ENCODE data around the gene SLC22A23. TPM values are rescaled to one million over a fixed set of nuclear protein-coding genes. Genes with fewer than 3 reads are reported as not detected.

The SLC22A23 gene
- total RNA-seq, 2 experiments from 2014 or later = not detected

DNA sequence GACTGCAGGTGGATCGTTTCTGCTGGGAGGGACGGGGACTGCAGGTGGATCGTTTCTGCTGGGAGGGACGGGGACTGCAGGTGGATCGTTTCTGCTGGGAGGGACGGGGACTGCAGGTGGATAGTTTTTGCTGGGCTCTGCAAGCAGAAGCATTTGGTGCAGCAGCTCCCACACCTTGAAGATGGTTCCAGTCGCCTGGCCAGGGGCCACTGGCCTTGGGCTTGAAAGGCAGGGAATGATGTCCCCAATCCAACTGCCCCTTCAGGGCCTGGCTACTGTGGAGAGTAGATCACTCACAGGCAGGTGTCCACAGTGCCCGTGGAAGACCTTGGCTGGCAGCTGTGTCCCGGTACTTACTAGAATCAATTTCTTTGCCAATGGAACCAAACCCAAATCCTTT is 129.9 kb downstream of the SLC22A23 start:
- no peak overlapping the region for H3K4me2 ChIP-seq (ENCODE audit: low read length)
- DNase-seq (ENCODE audit: low spot score) = no peak
- H3K36me3 ChIP-seq (ENCODE audit: insufficient read depth, low read length) = no peaks in the 10 kb centered on the region
- BruUV-seq (replicated peaks) = no TSS peak
- no peaks in the 10 kb centered on the region for H4K20me1 ChIP-seq (ENCODE audit: insufficient read depth, low read length)
- no peak overlapping the region for H2AFZ ChIP-seq (ENCODE audit: low read length)
- H3K4me3 ChIP-seq (ENCODE audit: low read depth, low read length, poor library complexity, severe bottlenecking) = no peak overlapping the region
- no peak overlapping the region for H3K27ac ChIP-seq (ENCODE audit: low read depth, low read length, poor library complexity, severe bottlenecking)
- intact Hi-C loops (cut with micrococcal nuclease; ENCODE audit: unreplicated experiment) = no loop called here
- no peaks in the 10 kb centered on the region for H3K9me3 ChIP-seq (ENCODE audit: low read length)
- TF ChIP-seq EZH2phosphoT487 (IDR thresholded peaks at IDR 0.05; ENCODE audit: borderline replicate concordance, low read depth, low read length) = no peak
- TF ChIP-seq, protein P1, sequence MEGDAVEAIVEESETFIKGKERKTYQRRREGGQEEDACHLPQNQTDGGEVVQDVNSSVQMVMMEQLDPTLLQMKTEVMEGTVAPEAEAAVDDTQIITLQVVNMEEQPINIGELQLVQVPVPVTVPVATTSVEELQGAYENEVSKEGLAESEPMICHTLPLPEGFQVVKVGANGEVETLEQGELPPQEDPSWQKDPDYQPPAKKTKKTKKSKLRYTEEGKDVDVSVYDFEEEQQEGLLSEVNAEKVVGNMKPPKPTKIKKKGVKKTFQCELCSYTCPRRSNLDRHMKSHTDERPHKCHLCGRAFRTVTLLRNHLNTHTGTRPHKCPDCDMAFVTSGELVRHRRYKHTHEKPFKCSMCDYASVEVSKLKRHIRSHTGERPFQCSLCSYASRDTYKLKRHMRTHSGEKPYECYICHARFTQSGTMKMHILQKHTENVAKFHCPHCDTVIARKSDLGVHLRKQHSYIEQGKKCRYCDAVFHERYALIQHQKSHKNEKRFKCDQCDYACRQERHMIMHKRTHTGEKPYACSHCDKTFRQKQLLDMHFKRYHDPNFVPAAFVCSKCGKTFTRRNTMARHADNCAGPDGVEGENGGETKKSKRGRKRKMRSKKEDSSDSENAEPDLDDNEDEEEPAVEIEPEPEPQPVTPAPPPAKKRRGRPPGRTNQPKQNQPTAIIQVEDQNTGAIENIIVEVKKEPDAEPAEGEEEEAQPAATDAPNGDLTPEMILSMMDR (conservative IDR thresholded peaks at IDR 0.05; ENCODE audit: low read length) = no peak
- ChIA-PET CTCF (ENCODE audit: unreplicated experiment) (no interaction called here), POLR2A (interaction anchor here (0.6 kb wide), 1 partner anchor 515 kb away, joined by 3 read pairs; no protein-coding TSS in a partner anchor)
- no peaks in the 10 kb centered on the region for H3K4me1 ChIP-seq (ENCODE audit: insufficient read depth, low read length, poor library complexity, severe bottlenecking)
- H3K9me2 ChIP-seq (ENCODE audit: insufficient read depth, low read length) = no peaks in the 10 kb centered on the region
- no peaks in the 10 kb centered on the region for H3K79me2 ChIP-seq (ENCODE audit: insufficient read depth, low read depth, low read length)

DNA sequence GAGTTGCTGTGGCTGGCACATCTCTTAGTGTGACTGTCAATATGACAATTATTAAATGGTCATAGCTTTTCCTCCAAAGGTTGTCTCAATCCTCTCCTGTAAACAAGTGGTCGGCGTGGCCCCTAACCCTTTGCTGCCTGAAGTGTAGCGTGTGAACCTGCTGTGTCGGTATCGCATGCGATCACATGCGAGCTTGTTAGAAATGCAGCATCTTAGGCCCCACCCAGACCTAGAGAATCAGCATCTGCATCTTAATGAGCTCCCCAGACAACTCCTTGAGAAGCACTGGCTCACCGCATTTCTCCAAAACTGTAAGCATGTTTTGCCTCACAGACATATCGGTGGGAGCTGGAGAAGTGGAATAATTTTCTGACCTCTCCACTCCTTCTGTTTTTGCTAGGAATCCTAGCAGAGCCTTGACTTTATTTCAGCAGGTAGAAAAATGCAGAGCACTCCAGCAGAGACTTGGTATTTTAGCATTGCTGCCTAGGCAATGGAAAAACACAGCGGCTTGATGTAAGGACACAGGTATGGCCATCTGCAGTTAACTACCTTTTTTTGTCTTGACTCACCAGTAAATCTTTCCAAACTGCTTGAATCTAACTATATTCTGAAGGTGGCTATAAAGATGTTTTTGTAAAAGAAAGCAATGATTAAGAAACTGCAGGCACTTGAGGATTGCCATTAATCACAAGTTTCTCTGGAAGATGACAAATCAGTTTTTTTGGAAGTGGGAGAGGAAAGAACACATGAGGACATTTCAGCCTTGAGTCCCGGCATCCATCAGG is 130.5 kb downstream of the SLC22A23 start:
- Histone ChIP-seq H3K4me3 (ENCODE audit: low read depth, low read length, poor library complexity, severe bottlenecking) (no peak overlapping the region), H3K36me3 (ENCODE audit: insufficient read depth, low read length) (no peaks in the 10 kb centered on the region), H3K4me2 (ENCODE audit: low read length) (no peak overlapping the region), H3K9me2 (ENCODE audit: insufficient read depth, low read length) (no peaks in the 10 kb centered on the region), H3K4me1 (ENCODE audit: insufficient read depth, low read length, poor library complexity, severe bottlenecking) (no peaks in the 10 kb centered on the region), H2AFZ (ENCODE audit: low read length) (no peak overlapping the region), H3K79me2 (ENCODE audit: insufficient read depth, low read depth, low read length) (no peaks in the 10 kb centered on the region), H3K9me3 (ENCODE audit: low read length) (no peaks in the 10 kb centered on the region), H4K20me1 (ENCODE audit: insufficient read depth, low read length) (no peaks in the 10 kb centered on the region), H3K27ac (ENCODE audit: low read depth, low read length, poor library complexity, severe bottlenecking) (no peak overlapping the region)
- TF ChIP-seq, protein P1 (conservative IDR thresholded peaks at IDR 0.05; ENCODE audit: low read length) = no peak
- no peak for TF ChIP-seq EZH2phosphoT487 (IDR thresholded peaks at IDR 0.05; ENCODE audit: borderline replicate concordance, low read depth, low read length)
- ChIA-PET POLR2A (interaction anchor here (0.6 kb wide), 1 partner anchor 514 kb away, joined by 3 read pairs; no protein-coding TSS in a partner anchor), CTCF (ENCODE audit: unreplicated experiment) (no interaction called here)
- no TSS peak for BruUV-seq (replicated peaks)
- intact Hi-C loops (cut with micrococcal nuclease; ENCODE audit: unreplicated experiment) = no loop called here
- DNase-seq (ENCODE audit: low spot score) = no peak

DNA sequence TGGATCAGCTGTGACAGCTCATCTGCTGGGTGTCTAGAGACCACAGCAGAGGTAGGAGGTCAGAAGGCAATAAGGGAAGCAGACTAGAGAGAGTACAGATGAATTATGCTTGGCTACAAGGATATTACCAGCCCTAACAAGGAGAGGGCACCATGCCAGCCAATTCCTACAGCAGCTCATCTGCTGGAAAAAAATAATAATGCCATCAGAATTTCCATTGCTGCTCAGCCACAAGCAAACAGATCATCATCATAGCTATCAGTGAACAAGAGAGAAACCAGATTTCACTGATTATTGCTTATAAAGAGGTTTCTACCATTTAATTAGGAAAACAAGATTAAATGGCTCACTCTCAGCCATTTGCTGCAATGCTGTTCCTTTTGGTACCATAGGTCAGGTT is 131.6 kb downstream of the SLC22A23 start:
- H3K4me1 ChIP-seq (ENCODE audit: insufficient read depth, low read length, poor library complexity, severe bottlenecking) = no peaks in the 10 kb centered on the region
- H3K4me3 ChIP-seq (ENCODE audit: low read depth, low read length, poor library complexity, severe bottlenecking) = no peak overlapping the region
- H3K4me2 ChIP-seq (ENCODE audit: low read length) = no peak overlapping the region
- H4K20me1 ChIP-seq (ENCODE audit: insufficient read depth, low read length) = no peaks in the 10 kb centered on the region
- no peaks in the 10 kb centered on the region for H3K36me3 ChIP-seq (ENCODE audit: insufficient read depth, low read length)
- TF ChIP-seq, protein P1 (conservative IDR thresholded peaks at IDR 0.05; ENCODE audit: low read length) = no peak
- TF ChIP-seq EZH2phosphoT487 (IDR thresholded peaks at IDR 0.05; ENCODE audit: borderline replicate concordance, low read depth, low read length) = no peak
- BruUV-seq (replicated peaks) = no TSS peak
- H2AFZ ChIP-seq (ENCODE audit: low read length) = no peak overlapping the region
- ChIA-PET CTCF (ENCODE audit: unreplicated experiment) (no interaction called here), POLR2A (interaction anchor here (1.0 kb wide), 1 partner anchor 13 kb away, joined by 6 read pairs; no protein-coding TSS in a partner anchor)
- no peaks in the 10 kb centered on the region for H3K79me2 ChIP-seq (ENCODE audit: insufficient read depth, low read depth, low read length)
- DNase-seq (ENCODE audit: low spot score) = no peak
- intact Hi-C loops (cut with micrococcal nuclease; ENCODE audit: unreplicated experiment) = no loop called here
- no peak overlapping the region for H3K27ac ChIP-seq (ENCODE audit: low read depth, low read length, poor library complexity, severe bottlenecking)
- H3K9me2 ChIP-seq (ENCODE audit: insufficient read depth, low read length) = no peaks in the 10 kb centered on the region
- H3K9me3 ChIP-seq (ENCODE audit: low read length) = no peaks in the 10 kb centered on the region
